HG03439 (cell line): ENCODE data around the gene RPS17.
"Not testable (repeated sequence)": the region's sequence is repeated elsewhere in the genome, so short reads cannot be mapped to it uniquely, and the experiment has no call there.

ENCODE experiments used
- ATAC-seq: cut with Tn5 transposase; IDR thresholded peaks from one replicate; pipeline ENCODE4 v1.9.1; 2021; ENCODE audit warnings: mild to moderate bottlenecking, moderate library complexity; ENCODE audit not compliant: unreplicated experiment

Gene RPS17

GRCh38 chr15:82530006-82530405, 10.3 kb downstream of the RPS17 start:
- no peak for ATAC-seq

DNA sequence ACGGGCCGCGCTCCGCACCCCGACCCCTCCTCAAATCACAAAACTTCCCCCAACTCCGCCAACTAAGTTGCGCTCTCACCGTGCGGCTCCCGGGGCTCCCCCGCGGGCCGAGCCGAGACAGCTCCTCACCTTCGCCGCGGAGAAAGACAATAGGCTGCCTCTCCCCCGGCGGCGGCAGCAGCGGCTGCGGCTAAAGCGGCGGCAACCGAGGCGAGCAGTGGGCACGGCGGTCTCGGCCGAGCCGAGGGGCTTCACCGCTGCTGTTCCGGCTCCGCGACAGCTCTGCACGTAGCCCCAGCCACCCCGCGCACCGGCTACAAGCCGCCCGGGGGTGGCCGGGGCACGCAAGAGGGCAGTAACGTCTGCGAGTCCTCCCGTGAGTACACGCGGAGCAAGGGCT, 26.7 kb downstream of the RPS17 start:
- not testable (repeated sequence) for ATAC-seq

DNA sequence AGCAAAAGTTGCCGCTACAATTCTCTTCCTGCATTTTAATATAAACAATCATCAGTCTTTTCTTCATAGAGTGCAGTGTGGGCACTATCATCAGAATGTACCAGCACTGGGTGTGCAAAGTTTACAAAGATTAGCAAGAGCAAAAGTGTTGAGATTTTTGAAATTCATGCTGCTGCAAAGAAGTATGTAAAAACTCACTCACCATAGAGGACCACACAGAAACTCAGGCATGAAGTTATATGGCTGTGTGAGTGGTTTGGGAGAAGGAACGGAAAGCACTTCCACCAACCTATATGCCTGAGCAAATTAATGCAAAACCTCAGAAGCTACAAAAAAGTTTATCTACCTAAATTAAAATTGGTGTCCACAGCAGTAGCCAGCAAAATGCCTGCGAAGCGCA, 32.6 kb downstream of the RPS17 start:
- ATAC-seq: not testable (repeated sequence)

DNA sequence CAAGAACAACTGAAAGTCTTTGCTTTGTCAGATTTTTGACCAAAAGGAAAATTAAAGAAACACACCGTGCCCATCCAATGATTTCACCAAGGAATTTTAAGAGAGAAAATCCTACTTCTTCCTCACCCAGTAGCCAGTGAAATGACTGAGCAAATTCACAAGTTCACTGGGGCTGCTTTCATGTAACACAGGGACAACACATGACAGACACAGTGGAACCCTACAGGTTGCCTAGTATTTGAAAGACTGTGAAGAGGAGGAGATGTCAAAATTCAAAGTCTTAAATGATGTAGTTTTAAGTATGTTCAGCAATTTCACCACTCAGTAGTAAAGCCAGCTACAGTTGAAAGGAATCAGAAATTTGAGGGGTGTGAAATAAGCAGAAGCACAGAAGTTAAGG, 33.2 kb downstream of the RPS17 start:
- not testable (repeated sequence) for ATAC-seq

DNA sequence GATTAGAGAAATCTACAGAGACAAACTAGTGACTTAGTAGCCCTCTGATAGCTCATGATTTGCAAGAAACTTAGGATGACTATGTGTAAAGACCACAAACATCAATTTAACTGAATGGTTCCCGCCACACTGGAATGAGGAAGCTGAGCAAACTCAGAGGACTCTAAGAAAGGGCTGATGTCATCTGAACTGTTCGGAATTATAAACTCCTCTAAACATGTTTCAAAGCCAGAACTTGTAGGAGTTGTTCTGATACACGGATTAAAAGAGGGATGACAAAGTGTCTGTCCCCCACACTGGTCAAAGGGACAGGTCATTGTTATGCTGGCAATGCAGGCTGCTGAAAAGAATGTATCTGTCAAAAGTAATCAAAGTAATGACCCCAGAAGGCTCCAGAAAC, 34.4 kb downstream of the RPS17 start:
- not testable (repeated sequence) for ATAC-seq

- ATAC-seq: not testable (repeated sequence)
Observed at GRCh38 chr15:82504074-82504473, 36.2 kb downstream of the RPS17 start.

DNA sequence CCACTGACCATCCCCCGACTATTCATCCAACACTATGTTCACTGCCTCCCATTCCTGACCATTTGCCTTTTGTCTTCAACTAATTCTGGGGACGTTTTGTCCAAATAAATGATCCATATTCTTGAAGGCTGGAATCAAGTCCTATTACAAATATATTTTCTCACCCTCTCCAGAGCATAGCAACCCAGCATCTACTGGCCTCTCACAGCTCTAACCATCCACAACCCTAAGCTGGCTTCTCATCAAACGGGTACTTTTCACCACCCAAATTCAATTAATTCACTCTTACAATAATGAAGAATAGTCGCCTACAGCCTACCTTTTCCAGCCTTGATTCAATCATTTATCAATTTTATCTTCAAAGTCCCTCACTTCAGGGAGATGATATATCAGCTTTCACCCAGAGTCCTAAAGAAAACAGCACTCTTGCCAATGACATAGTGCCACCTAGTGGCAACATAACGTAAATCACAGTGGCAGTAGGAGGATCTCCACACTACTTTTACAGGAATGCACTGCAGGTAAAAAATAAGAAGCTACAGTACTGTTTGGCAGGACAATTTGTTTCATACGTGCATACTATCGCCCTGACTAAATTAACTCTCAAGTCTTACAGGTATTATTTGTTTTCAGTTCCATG, 37.4 kb downstream of the RPS17 start:
- not testable (repeated sequence) for ATAC-seq

- ATAC-seq: not testable (repeated sequence)
Observed at GRCh38 chr15:82500772-82501171, 39.5 kb downstream of the RPS17 start.

- not testable (repeated sequence) for ATAC-seq
Observed at GRCh38 chr15:82497978-82498377, 42.3 kb downstream of the RPS17 start.

GRCh38 chr15:82488250-82488649, 52.0 kb downstream of the RPS17 start:
- ATAC-seq: not testable (repeated sequence)

- not testable (repeated sequence) for ATAC-seq
Observed at GRCh38 chr15:82487045-82487444, 53.2 kb downstream of the RPS17 start.
